Hippocampal formation (tissue), 2 donors: ENCODE results near the gene CACNG5.

ENCODE experiments used
- DNase-seq, 2 donors: peaks; one replicate each; lab custom pipeline; 2025; lab: John Stamatoyannopoulos, UW

The CACNG5 gene

GRCh38 chr17:66834919-66835454, at the start of gene CACNG5:
Gene CACNG5, plus strand, starts transcription at chr17:66835117. Its CDS starts 42,216 bp downstream, at chr17:66877333.
- no peak for DNase-seq

GRCh38 chr17:66786107-66786506, 48.8 kb upstream of the CACNG5 start:
- no peak for DNase-seq

- DNase-seq: no peak
These were observed 47.0 kb upstream of the CACNG5 start for GRCh38 chr17:66787914-66788313.

GRCh38 chr17:66789093-66789492, 45.8 kb upstream of the CACNG5 start:
- no peak for DNase-seq

- no peak for DNase-seq
These were observed 44.9 kb upstream of the CACNG5 start for GRCh38 chr17:66789961-66790437.

- no peak for DNase-seq
These were observed 44.3 kb upstream of the CACNG5 start for GRCh38 chr17:66790501-66791061.

- peak; percentile 37 for DNase-seq
These were observed 43.6 kb upstream of the CACNG5 start for GRCh38 chr17:66791347-66791746.

GRCh38 chr17:66793814-66794213, 41.1 kb upstream of the CACNG5 start:
- DNase-seq: no peak

GRCh38 chr17:66795486-66795885, 39.4 kb upstream of the CACNG5 start:
- DNase-seq: no peak

GRCh38 chr17:66799849-66800537, 34.9 kb upstream of the CACNG5 start:
- DNase-seq: no peak

- DNase-seq: no peak
These were observed 31.4 kb upstream of the CACNG5 start for GRCh38 chr17:66803474-66803951.

- DNase-seq: no peak
These were observed 29.4 kb upstream of the CACNG5 start for GRCh38 chr17:66805567-66805966.

GRCh38 chr17:66807182-66807581, 27.7 kb upstream of the CACNG5 start:
- DNase-seq: no peak

- DNase-seq: no peak
These were observed 25.5 kb upstream of the CACNG5 start for GRCh38 chr17:66809408-66809807.

GRCh38 chr17:66810951-66811682, 23.8 kb upstream of the CACNG5 start:
- no peak for DNase-seq

- no peak for DNase-seq
These were observed 23.2 kb upstream of the CACNG5 start for GRCh38 chr17:66811683-66812054.

GRCh38 chr17:66812571-66812970, 22.3 kb upstream of the CACNG5 start:
- no peak for DNase-seq

GRCh38 chr17:66813296-66813695, 21.6 kb upstream of the CACNG5 start:
- DNase-seq: no peak

GRCh38 chr17:66814026-66814425, 20.9 kb upstream of the CACNG5 start:
- DNase-seq: no peak

- no peak for DNase-seq
These were observed 20.3 kb upstream of the CACNG5 start for GRCh38 chr17:66814570-66814969.

- DNase-seq: no peak
These were observed 17.2 kb upstream of the CACNG5 start for GRCh38 chr17:66817750-66818149.

GRCh38 chr17:66819466-66819865, 15.5 kb upstream of the CACNG5 start:
- no peak for DNase-seq

GRCh38 chr17:66822009-66822408, 12.9 kb upstream of the CACNG5 start:
- DNase-seq: no peak
